SK-N-SH (cell line): Measurements from ENCODE around the gene JAM2.

Experiments
- CTCF ChIP-seq: fragments of 200-600 bp; sonication (generic); IDR thresholded peaks from 2 replicates; pipeline ENCODE4 v1.6.1; 2017; ENCODE audit warnings: antibody characterized with exemption, mild to moderate bottlenecking, moderate library complexity
- EP300 ChIP-seq, 2 experiments: IDR thresholded peaks; 2 replicates each; pipeline versions ENCODE4 v1.4.0 to v1.6.1; 2012; ENCODE audit warnings: borderline replicate concordance in 1 of 2, low read depth in 1 of 2, low read length in 1 of 2
- EZH2phosphoT487 ChIP-seq: fragments of 200-600 bp; sonication (generic); IDR thresholded peaks from 2 replicates; pipeline ENCODE4 v1.6.1; 2017; ENCODE audit warnings: low read depth, mixed run types, mild to moderate bottlenecking, antibody characterized with exemption, moderate library complexity, borderline replicate concordance
- IRF3 ChIP-seq: fragments of 150-350 bp; IDR thresholded peaks from 2 replicates; pipeline ENCODE4 v1.6.1; 2016; ENCODE audit warnings: mild to moderate bottlenecking, low read depth, low read length
- TAF1 ChIP-seq: IDR thresholded peaks from 2 replicates; pipeline ENCODE4 v1.6.1; 2012; ENCODE audit warnings: low read depth, mild to moderate bottlenecking, low read length, moderate library complexity, borderline replicate concordance
- TF ChIP-seq, protein P1 (sequence below): IDR thresholded peaks from 2 replicates; pipeline ENCODE4 v1.4.0; 2012; ENCODE audit warnings: low read depth, borderline replicate concordance

DNA sequence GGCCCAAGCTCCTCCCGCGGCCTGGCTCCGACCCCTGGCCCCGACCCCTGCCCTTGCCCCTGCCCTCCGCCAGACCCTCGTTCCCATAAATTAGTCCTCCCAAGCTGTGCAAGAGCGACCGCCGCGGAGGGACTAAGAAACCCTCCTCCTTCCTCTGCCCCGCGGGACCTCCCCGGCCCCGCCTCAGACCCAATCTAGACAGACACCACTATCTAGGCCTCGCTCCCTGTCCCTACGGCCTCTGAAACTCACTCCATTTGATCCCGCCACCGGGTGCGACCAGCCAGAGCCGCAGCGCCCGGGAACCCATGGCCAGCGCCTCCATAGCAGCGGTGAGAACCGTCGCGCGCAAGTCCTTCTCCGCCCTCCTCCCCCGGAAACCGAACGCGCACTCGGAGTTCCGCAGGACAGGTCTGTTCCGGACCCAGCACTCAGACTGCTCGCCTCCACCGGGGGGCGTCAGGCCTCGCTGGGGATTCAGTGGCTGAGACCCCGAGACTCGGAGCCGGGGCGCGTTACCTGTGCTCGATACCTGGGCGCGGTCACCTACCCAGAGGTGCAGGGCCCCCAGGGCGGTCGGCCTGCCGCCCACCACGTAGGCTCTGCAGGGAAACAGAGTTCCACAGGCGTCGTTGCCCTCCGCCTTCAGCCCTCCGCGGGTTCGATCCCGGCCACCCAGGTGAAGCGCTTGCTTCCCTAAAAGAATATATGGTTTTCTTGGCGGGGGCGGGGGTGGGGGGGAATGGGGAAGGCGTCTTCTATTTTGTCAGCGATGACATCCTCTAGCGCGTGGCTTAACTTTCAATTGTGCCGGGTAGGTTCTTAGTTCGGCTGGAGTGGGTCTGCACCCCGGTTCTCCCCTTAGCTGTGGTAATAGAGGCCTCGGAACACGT is 31.7 kb upstream of the JAM2 start, which contains the start of gene MRPL39:
- TF ChIP-seq CTCF (peak; percentile 67), TAF1 (peak; percentile 99), IRF3 (0 out of 2 replicates have a peak, but pooled peaks have one; percentile 35), EP300 (IDR thresholded peaks at IDR 0.05; ENCODE audit: borderline replicate concordance in 1 of 2, low read depth in 1 of 2, low read length in 1 of 2) (no peak), EZH2phosphoT487 (no peak)
- TF ChIP-seq, protein P1, sequence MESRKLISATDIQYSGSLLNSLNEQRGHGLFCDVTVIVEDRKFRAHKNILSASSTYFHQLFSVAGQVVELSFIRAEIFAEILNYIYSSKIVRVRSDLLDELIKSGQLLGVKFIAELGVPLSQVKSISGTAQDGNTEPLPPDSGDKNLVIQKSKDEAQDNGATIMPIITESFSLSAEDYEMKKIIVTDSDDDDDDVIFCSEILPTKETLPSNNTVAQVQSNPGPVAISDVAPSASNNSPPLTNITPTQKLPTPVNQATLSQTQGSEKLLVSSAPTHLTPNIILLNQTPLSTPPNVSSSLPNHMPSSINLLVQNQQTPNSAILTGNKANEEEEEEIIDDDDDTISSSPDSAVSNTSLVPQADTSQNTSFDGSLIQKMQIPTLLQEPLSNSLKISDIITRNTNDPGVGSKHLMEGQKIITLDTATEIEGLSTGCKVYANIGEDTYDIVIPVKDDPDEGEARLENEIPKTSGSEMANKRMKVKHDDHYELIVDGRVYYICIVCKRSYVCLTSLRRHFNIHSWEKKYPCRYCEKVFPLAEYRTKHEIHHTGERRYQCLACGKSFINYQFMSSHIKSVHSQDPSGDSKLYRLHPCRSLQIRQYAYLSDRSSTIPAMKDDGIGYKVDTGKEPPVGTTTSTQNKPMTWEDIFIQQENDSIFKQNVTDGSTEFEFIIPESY = no peak
